SIG-M5 (cell line): Measurements from ENCODE around the gene MAN1B1.
A peak's percentile ranks its signal among the peaks of the same experiment; 100 is the strongest.
"Not testable (repeated sequence)": the region's sequence is repeated elsewhere in the genome, so short reads cannot be mapped to it uniquely, and the experiment has no call there.

Experiments
- DNase-seq: peaks from one replicate; lab custom pipeline; 2025; lab: John Stamatoyannopoulos, UW

MAN1B1 gene

DNA sequence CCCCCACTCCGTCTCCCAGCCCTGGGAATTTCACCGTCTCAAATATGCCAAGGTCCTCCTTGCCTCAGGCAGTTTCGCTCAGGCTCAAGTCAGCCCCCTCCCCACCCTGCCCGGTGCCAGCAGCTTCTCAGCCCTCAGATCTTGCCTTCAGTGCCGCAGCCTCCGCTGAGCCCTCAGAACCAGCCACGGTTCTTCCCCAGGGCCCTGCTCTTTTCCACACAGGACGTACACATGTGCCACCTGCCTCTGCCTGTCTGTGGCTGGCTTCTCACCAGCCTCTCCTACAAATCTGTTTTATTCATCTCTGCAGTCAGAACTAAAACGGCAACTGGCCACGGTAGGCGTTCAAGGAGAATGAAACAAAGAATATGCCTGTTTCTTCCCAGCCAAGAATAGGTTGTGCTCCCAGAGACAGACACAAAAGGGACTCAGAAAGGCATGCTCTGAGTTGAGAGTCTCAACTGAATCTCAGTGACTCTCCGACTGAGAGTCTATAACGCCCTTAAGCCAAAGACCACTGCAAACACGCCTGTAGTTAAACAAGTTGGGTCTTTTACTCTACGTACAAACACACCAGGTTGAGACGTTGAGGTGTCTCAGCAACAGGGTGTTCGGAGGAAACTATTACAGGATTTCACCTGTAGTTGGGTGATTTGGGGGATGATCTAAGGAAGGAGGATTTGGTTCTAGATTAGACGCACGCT lies 41.5 kb downstream of the MAN1B1 start:
- no peak for DNase-seq

GRCh38 chr9:137128862-137129455 lies 42.2 kb downstream of the MAN1B1 start:
- no peak for DNase-seq

DNA sequence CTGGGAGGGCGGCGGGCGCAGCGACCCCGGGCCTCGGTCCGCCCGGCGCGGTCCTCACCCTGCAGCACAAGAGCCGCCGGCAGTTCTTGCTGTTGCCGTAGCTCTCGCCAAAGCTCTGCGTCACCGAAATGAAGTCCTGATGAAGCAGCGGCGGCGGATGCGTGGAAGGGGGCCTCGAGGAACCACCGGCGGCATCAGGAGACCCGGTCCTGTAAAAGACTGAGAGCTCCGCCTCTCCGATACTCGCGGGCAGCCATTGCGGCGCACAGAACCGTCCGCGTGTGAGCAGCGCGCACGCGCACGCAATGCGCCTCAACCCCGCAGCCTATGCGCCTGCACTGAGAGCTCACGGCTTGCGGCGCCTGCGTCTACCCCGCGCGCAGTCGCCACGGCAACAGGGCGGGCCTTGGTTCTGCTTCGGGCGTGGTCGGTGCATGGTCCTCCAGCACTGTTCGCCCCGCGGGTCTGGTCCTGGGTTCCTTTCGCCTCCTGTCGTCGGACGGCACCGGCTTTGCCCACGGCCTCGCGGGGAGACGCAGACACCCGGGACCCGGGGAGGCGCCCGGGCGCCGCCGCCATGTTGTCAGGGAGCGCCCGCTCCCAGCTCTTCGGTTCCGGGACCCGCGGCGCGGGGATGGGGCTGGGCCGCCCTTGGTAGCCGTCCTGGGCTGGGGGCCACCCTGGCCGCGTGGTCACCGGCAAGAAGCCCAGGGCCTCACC lies 42.8 kb downstream of the MAN1B1 start:
- DNase-seq: peak; percentile 40

DNA sequence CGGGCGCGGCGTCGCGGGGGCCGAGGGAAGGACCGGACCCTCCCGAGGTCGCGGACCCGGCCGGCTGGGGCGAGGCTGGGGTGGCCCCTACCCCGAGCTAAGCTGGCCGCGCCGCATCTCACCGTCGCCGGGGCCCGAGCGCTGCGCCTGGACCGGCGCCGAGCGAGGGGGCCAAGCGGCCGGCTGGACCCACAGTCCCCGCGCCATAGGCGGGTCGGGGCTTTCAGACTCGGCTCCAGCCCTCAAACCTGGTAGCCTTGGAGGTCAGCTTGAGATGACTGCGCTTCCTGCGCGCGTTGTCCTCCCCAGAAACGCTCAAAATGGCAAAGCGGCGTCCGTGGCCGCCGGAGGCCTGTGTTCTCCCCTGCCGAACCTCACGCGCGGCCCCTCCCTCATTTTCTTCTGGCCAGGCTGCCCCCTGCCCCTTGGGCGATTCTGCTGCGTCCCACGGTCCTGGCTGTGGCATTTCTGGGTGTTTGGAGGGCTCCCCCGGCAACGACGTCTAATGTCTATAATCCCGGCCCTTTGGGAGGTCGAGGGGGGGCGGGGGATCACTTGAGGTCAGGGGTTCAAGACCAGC lies 43.5 kb downstream of the MAN1B1 start:
- no peak for DNase-seq

GRCh38 chr9:137134191-137134590 lies 47.4 kb downstream of the MAN1B1 start:
- no peak for DNase-seq

DNA sequence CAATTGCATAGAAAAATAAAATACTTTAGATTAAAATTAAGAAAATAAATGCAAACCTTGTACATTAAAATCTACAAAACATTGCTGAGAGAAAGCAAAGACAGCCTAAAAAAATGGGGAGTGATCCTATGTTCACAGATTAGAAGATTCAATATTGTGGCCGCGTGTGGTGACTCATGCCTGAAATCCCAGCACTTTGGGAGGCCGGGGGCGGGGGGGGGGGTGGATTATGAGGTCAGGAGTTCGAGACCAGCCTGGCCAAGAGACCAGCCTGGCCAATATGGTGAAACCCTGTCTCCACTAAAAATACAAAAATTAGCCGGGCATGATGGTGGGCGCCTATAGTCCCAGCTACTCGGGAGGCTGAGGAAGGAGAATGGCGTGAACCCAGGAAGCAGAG lies 48.4 kb downstream of the MAN1B1 start:
- DNase-seq: not testable (repeated sequence)

DNA sequence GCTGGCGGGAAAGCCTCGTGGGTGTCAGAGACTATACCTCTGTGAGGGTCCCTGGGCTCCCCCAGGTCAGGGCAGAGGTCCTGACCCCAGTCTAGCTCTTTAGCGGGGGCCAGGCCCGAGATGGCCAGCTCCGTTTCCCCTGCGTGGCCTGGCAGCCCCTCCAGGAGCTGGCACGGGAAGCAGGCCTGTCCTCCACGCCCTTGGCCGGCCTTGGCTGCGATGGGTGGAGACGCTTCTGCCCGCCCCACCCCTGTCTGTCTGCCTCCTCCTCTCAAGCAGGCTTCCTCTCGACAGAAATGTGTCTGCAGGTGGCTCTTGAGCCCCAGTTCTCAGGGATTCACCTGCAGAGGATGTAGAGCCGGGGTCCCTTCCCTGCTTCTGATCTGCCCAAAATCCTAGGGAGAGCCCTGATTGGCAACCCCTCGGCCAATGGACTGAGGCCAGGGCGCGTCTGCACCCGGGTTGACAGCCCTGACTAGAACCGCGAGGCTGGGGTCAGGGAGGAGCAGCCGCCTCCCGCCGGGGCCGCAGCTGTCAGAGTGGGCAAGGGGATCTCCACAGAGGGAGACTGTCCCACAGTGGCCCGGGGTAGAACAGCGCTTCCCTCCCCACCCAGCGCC lies 49.6 kb downstream of the MAN1B1 start:
- DNase-seq: no peak

DNA sequence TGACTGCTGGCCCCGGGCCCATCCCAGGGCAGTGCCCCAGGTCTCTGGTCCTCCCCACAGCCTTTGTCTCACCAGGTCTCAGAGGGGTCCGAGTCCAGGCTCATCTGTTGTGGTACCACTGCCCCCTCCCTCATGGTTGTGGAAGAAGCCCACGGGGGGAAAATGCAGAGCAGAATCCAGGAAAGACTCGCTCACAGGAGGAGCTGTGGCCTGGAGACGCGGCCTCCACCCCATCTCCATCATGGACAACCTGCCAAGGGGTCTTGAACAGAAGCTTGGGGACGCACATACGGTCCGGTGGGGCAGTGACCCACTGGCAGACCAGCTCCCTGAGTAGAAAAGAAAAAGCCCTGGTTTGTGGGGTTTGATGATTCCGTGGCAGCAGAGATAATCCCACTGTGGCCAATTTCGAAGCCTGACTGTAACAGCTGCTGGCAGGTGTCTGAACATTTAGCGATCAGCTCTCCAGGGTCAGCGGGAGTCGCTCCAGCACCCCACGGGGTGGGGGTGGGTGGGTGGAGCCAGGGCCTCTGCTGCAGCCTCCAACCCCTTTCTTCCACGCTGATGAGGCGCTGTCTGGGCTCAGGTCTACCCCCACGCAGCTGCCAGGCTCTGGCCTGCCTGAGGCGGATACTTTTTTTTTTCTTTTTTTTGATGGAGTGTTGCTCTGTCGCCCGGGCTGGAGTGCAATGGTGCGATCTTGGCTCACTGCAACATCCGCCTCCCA lies 50.3 kb downstream of the MAN1B1 start:
- no peak for DNase-seq

GRCh38 chr9:137138058-137138721 lies 51.4 kb downstream of the MAN1B1 start:
- no peak for DNase-seq

- no peak for DNase-seq
Measured at GRCh38 chr9:137138722-137139467, 52.1 kb downstream of the MAN1B1 start, which contains the start of gene GRIN1. Gene GRIN1 (plus strand): TSS chr9:137139154. CDS start chr9:137139487, 333 bp downstream.

DNA sequence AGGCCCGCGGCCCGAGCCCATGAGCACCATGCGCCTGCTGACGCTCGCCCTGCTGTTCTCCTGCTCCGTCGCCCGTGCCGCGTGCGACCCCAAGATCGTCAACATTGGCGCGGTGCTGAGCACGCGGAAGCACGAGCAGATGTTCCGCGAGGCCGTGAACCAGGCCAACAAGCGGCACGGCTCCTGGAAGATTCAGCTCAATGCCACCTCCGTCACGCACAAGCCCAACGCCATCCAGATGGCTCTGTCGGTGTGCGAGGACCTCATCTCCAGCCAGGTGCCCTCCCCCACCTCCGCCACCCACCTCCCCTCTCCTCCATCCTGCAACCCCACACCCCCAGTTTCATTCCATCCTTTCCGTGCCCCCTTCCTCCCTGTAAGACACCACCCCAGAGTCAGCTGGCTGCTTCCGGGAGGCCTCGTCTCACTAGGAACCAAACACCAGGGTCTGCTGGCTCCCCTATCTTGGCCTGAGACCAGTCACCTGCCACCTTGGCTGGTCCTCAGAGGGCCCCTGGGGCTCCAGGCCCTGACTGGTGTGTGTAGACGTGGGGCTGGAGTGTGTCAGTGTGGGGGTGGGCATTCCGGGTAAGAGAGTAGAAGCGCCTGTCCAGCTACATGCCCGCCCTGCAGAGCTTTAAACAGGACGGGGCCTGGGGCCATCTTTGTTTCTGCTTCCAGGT lies 52.8 kb downstream of the MAN1B1 start:
- no peak for DNase-seq

DNA sequence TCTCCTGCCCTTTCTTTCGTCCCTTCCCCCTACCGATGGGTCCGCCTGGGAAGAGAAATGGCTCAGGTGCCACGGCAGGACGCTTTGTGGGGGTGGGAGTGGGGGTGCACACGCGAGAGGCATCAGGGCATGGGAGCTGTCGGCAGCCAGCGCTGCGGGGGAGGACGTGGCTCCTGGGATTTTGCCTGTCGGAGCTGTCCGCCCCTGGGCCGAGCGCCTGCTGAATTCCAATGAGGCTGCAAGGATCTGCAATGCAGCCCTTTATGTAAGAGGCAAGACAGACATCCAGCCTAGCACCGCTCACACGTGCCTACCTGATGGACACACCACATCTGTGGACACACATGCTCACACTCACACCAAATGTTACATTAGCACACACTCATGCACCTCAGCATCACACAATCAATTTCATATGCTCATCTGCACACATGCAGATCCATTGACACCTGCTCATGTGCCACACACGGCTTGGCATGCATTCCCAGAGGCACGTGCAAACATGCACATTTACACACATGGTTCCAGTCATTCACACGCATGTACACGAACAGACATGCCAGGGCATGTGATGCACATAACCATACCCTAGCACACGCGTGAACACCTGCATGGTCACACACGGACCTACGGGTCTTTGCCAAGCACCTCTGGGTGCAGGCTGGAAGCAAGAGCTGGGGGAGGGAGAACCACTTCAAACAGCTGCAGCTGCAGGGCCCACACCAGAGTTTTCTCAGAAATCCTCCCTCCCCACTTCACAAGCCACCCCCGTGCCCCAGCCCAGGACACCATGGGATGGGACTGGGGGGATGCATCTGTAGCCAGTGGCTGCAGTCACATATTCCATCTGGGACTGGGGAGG lies 53.6 kb downstream of the MAN1B1 start:
- DNase-seq: no peak

GRCh38 chr9:137141050-137141810 lies 54.4 kb downstream of the MAN1B1 start:
- no peak for DNase-seq

GRCh38 chr9:137141976-137142936 lies 55.5 kb downstream of the MAN1B1 start:
- DNase-seq: no peak

- no peak for DNase-seq
Measured at GRCh38 chr9:137143459-137143858, 56.7 kb downstream of the MAN1B1 start.

DNA sequence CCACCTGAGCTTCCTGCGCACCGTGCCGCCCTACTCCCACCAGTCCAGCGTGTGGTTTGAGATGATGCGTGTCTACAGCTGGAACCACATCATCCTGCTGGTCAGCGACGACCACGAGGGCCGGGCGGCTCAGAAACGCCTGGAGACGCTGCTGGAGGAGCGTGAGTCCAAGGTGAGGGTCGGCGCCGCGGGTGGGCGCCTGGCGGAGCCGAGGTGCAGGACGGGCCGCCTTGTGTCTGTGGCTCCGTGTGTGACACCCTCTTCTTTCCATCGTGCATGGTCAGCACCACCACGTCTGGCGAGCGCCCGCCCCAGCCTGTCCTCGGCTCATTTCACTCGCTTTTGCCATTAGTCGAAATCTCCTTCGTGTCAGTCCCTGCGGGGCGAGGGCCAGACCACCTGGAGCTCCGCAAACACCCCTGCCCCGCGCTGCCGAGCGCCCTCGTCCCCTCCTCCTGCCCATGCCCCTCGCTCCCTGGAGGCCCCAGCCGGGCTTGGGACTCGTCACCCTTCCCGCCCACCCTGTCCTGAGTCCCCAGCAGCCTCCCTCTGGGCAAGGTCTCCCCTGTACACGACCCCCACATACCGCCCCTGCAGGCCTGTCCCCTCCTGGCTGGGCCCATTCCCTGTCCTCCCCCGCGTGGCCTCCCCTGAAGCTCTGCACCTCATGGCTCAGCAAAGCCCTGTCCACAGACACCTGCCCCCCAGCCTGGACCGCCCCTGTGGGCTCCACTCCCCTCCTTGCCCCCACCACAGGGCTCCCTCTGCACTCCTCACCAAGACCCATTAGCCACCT lies 59.1 kb downstream of the MAN1B1 start:
- no peak for DNase-seq
